ENCODE data around the gene TMEM52.

The TMEM52 gene

DNA sequence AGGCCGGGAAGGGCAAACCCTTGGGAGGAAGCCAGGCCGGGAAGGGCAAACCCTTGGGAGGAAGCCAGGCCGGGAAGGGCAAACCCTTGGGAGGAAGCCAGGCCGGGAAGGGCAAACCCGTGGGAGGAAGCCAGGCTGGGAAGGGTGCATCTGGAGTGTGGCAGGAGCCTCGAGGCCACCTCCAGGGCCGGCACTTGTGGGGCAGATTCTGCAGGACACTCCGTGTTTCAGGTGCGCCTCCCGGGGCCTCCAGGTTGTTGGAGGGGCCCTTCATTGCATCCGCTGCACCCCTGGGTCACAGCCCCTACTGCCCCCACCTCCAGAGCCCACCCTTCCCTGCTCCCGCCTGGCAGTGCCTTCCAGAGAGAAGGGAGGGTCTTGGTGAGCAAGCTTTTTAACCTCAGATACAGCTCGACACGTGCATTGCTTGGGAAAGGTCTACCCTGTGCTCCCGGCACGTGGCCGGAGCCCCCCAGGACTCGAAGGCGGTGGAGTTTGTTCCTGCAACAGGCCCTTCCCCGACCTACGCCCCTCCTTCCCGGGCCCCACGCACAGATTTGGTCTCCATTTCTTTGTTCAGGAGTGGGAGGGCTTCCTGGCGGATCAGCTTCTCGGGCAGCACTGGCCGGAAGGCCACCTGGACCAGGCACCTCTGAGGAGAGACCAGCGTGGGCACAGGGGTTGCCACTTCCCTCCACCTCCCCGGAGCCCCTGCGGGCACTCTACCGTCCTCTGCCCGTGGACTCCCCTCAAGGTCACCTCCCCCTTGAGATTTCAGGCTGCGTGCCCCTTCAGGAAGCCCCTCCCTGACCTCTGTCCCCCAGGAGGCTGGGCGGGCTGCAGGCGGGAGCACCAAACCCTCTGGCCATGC is 9.4 kb upstream of the TMEM52 start:
- in situ Hi-C loops (cut with MboI; ENCODE audit: low sequenced_read_pairs): no loop called here

DNA sequence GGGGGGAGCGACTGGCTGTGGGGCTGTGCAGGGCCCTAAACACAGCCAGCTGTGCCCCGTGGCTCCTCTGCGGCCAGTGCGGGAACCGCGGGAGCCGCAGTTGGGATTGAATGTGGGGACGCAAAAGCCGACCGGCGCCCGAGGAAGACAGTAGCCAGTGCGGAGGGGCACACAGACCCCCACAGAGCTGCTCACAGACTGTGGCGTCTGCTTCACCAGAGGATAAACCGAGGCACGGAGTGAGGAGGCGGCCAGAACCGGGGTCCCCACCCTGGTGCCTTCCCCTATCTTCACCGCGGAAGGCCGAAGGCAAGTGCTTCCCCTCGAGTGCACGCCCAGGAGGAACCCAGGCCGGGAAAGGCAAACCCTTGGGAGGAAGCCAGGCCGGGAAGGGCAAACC is 8.7 kb upstream of the TMEM52 start:
- in situ Hi-C loops (cut with MboI; ENCODE audit: low sequenced_read_pairs): no loop called here

DNA sequence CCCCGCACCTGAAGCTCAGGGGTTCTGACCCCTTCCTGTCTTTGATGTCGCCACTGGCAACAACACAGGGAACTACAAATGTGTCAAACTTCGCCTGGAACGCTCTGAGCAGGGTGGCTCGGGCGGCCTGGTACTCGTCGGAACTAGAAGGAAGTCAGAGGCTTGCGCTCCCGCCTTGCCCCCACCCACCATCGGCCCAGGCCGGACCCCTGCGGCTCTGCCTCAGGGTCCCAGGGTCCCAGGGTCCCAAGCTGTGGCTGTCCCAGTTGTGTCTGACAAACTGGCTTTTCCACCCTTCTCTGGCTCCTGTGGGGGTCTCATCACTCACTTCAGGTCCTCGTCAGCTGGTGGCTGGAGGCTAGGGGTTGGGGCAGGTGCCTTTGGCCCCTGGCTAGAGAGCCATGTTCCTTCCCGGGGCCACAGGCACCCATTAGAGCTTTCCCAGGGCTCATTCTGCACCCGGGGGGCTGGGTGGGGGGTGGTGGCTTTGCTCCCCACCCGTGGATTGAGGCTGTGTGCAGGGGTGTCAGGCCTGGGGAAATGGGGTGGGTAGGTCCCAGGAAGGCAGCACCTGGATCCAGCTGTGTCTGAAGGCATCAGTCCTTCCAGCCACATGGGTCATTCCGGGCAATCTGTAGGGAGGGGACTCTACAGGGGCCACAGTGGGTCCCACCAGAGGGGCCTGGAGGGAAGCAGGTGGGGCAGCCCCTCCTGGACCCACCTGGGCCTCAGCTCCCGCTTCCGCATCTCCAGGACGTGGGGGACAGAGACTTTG is 8.0 kb upstream of the TMEM52 start:
- in situ Hi-C loops (cut with MboI; ENCODE audit: low sequenced_read_pairs): no loop called here

DNA sequence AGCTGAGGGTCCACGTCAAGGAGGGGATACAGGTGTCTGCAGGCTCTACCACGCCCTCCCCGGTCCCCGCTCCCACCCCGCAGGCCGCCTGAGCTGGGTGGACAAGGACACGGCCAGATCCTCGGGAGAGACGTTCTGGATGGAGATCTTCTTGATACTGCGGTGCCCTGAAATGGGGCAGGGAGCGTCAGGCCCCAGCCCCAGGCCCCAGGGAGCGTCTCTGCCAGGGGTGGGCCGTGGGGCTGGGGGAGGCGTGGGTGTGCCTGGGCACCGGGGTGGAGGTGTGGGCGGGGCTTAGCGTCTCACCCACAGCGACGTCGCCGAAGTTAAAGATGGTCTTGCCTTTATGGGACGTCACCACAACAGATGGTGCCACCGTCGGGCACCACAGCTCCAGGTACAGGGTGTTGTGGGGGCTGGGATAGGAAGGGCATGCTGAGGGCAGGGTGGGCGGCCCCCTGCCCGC is 7.3 kb upstream of the TMEM52 start:
- in situ Hi-C loops (cut with MboI; ENCODE audit: low sequenced_read_pairs): no loop called here

DNA sequence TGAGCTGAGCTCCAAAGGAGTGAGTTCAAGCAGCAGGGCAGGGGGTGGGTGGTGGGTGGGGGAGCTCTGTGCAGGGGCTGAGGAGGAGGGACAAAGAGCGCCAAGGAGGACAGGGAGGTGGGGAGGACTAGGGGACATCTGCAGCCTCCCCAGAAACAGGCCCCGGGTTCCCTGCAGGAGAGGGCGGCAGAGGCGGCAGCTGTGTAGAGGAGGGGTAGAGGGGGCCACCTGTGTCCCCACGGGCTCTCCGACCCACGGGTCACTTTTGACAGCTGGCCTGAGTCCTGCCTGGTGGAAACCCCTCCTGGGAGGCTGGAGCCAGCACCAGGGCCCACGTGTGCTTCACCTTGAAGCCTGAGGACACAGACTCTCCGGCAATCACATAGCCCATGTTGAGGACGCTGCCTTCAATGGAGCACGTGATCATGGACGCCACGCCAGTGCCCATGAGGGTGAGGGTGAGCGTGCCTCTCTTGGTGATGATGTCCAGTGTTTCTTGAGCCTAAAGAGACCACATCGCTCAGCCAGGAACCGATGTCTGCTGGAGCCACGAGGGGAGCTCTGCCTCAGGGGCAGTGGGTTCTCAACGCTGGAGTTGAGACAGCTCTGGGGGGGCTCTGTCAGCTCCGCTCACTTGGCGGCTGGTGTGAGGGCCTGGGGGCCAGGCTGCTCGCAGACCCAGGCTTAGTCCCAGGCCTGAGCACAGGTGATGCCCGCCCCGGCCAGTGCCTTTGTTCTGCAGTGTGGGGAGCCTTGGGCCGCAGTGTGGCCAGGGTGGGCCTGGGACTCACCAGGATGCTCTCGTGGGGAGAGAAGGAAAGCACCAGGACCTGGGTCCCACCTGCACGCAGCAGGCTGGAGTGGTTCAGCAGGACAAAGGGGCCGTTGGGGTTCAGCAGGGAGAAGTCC is 6.6 kb upstream of the TMEM52 start:
- in situ Hi-C loops (cut with MboI; ENCODE audit: low sequenced_read_pairs): no loop called here

DNA sequence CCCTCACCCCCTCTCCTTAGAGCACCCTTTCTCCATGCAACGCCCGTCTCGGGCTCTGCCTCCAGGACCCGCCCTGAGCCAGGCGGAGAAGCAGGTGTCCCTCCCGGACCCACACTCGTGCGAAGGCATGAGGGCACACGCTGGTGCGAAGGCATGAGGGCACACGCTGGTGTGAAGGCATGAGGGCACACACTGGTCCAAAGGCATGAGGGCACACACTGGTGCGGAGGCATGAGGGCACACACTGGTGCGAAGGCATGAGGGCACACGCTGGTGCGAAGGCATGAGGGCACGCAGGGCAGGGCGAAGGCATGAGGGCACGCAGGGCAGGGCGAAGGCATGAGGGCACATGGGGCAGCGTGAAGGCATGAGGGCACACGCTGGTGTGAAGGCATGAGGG is 5.8 kb upstream of the TMEM52 start:
- in situ Hi-C loops (cut with MboI; ENCODE audit: low sequenced_read_pairs): no loop called here

DNA sequence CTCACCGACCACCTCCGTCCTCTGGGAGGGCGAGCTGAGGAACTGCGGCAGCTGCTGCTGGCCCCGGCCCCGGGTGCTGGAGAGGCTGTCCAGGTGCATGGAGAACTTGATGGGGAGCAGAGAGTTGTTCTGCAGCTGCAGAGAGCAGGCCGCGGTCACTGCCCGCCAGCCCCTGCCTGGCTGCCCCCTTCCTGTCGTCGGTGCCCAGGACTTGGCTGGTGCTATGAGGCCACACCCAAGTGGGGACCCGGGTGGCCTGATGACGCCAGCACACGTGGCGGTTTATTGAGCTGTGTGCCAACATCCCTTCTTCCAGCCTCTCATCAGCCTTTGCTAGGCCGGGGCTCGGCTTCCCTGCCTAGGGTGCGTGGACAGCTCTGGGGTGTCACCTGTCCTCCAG is 5.3 kb upstream of the TMEM52 start:
- in situ Hi-C loops (cut with MboI; ENCODE audit: low sequenced_read_pairs): no loop called here

DNA sequence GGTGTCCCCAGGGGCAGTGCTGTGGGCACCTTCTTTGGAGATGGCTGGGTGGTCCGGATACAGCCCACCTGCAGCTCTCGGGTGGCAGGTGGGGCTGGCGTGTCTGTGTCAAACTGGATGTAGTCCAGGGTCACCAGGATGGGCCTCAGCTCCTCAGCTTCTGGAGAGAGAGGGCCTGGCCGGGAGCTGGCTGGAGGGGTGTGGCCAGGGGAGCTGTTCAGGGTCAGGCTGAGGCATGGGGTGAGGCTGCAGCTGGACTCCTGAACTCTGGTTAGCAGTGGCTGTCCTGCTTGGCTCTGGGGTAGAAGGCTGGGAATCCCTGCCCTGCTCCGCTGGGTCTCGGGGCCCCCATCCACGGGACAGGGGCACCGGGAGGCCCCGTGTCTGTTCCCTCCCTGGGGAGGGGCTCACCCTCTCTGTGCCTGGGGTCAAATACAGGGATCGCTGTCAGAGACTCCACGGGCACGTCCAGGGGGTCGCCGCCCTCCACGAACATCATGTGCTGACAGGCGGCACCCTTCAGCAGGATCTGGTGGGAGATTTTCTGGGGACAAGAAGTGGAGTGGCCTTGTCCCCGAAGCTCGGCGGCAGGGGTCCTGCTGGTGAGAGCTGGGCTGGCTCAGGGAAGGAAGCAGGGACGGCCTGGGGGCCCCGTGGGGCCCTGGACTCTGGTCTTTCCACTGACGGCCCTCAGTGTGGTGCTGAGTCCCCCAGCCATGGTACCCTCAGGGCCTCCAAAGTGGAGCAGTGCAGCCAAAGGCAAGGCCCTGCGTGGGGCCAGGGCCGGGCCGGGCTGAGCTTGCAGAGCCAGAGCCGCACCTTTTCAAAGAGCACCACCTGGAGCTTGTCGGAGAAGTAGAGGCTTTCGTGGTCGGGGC is 4.1 kb upstream of the TMEM52 start:
- in situ Hi-C loops (cut with MboI; ENCODE audit: low sequenced_read_pairs): no loop called here

DNA sequence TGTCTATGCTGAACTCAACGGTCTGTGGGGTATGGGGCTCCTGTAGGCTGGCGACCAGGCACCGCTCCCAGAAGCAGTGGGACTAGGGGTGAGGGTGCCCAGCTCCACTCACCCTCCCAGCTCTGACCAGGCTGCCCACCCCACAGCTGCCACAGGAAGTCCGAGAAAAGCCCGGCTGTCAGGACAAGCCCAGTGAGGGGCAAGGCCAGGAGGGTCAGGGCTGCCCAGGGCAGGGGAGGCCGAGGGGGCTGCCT is 3.5 kb upstream of the TMEM52 start:
- in situ Hi-C loops (cut with MboI; ENCODE audit: low sequenced_read_pairs): no loop called here

DNA sequence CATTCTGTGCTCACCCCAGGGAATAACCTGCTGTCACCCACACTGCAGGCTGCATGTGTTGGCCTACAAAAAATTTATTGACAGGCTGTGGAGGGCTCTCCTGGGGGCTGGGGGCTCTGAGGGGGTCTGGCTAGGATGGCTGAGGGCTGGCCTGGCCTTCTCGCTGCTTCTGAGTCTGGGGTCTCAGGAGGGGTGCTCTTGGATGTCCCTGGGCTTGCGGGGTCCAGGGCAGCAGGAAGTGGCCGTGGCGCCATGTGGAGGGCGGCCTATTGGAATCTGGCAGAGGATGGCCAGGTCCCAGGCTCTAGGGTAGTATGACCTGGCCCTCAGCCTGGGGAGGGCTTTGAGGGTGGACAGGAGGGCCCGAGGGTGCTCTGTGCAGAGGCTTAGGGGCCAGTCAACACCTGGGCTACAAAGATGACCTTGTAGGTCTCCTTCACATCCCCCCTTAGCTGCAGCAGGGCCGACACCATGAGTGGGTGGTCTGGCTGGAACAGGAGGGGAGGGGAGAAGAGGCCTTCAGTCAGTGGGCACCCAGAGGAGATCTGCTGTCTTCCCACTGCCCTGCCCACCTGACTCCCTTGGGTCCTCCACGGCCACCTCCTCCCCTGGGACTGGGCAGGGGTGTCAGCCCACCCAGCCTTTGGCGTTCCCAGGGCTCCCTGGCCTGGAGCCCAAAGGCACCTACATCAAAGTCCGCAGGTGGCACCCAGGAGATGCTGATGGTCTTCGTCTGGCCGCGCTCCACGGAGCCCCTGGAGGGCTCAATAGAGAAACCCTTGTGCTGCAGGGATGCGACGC is 3.0 kb upstream of the TMEM52 start:
- in situ Hi-C loops (cut with MboI; ENCODE audit: low sequenced_read_pairs): no loop called here

DNA sequence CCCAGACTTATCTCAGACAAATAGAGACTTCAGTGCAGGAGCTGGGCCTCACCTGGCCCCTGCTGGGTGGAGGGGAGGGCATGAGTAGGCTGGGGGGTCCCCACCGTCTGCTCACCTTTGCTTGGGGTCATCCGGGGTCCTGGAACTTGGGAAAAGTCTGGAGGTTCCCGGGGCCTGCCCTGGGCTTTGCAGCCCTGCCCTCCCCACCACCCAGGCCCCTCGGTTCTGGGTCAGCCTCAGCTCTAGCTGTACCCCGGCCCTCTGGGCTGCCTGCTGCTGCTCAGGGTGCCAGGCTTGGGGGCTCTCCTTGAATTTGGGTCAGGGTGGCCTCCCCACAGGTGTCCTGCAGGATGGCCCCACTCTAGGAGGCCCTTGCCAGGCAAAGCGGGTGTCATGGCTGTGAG is 2.4 kb upstream of the TMEM52 start:
- in situ Hi-C loops (cut with MboI; ENCODE audit: low sequenced_read_pairs): no loop called here

DNA sequence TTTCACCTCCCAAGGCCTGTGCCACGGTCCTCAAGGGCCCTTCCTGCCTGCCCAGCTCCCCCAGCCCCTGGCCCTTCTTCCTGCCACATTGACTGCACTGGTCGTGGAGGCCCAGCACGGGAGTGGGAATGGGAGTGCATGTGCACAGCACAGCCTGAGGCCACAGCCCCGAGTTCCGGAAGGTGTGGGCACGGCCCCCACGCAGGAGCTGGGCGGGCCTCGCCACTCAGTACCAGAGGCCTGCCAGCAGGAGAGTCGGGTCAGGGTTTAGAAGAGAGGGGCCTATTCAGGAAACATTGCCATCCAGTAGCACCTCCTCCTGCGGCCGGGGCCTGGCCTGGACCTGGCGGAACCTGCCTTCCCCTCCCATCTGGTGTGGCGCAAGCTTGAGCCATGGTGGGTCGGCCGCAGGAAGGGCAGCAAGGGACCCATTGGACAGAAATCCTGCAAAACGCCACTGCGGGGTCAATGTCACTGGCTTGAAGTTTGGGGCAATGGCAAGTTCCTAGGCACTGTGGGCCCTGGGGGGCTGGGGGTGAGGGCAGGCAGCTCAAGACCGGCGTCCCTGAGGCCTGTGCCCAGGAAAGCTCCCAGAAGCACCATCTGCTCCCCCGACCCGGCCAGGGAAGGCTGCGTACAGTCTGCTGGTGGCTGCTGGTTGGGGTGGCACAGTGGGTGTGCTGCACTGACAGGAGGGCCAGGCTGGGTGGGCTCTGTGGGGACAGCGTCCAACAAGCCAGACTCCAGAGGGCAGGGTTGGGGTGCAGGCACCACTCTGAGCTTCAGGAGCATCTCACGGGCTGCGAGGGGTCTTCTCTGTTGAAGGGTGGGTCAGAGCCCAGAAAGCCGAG is 1.8 kb upstream of the TMEM52 start:
- in situ Hi-C loops (cut with MboI; ENCODE audit: low sequenced_read_pairs): no loop called here

DNA sequence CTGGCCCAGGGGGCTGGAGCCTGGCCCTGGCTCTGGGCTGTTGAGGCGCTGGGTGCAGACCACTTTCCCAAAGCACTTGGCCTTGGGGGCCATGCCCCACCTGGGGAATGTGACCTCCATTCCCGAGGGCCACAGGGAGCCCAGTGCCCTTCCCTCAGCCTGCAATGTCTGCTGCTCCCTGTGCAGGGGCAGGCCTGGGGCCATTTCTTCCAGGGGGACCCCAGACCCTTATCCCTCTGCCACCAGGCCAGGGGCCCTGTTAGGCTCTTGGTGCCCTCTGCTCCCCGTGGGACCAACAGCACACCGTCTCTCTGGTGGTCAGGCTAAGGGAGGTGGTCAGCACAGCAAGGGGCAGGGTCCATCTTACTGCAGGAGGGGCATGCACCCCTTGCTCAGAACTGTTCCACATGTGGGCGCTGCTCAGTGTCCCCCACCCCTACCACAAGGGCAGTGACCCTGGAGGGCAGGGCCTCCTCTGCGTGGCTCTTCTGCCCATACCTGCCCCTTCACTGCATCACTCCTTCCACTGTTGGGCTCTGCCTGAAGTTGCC is 1.1 kb upstream of the TMEM52 start:
- in situ Hi-C loops (cut with MboI; ENCODE audit: low sequenced_read_pairs): no loop called here

DNA sequence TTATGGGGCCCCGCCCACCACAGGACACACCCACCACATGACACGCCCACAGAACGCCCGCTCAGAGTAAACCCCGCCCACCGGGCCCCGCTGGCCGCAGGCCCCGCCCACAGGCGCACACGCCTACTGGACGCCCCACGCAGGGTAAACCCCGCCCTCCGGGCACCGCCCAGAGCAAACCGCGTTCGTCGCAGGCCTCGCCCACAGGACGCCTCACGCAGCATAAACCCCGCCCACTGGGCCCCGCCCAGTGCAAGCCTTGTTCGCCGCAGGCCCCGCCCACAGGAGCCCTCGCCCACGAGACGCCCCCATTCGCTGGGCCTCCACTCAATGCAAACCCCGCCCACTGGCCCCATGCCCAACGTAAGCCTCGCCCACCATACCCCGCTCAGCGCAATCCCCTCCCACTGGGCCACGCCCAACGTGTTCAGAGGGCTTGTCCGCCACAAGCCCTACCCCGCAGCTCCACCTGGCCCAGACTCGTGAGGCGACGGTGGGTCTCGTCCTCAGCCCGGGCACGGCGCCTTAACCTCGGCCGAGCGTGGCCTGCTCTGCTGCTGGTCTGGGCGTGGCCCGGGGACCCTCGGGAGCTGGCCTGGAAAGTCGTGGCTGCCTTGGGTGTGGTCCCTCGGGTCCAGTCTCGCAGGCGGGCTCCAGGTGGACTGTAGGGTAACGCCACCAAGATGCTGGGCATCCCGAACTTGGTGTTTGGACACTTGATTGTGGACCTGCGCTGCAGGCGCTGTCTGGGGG is 401 bp upstream of the TMEM52 start:
- in situ Hi-C loops (cut with MboI; ENCODE audit: low sequenced_read_pairs): no loop called here

DNA sequence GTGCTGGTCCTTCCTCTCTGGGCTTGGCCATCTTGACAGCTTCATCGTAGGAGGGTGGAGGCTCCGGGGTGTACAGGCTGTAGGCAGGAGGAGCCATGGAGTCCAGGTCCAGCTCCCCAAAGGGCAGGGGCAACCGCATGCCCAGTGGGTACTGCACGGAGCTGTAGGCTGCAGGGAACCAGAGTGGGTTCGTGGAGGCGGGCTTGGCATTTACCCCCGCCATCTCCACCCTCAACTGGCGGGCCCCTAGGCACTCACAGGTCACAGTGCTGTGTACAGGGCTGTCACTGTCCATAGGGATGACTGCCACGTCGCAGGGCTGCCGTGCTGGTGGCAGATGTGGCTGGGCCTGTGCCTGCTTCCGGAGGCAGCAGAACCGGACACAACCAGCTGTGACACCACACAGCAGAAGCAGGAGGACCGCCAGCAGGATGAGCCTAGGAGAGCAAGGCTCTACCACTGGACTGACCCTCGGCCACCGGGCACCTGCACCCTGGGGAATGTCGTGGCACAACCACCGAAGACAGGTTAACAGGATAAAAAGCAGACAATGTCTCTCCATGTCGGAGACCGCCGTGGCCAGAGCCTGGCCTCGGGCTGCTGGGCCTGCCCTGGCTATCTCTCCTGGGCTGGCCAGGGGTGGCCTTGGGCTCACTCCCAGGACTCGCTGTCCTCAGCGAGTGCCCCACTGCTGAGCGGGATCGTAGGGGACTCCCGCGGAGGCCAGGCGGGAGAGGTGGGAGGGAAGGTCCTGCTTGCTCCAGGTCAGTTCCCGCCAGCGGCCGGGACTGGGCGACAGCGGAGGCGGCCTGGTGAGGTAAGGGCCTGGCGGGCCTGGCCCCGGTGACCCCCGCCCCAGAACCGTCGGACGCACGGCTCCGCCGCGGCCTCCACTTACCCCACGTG is 831 bp downstream of the TMEM52 start:
- in situ Hi-C loops (cut with MboI; ENCODE audit: low sequenced_read_pairs): no loop called here

DNA sequence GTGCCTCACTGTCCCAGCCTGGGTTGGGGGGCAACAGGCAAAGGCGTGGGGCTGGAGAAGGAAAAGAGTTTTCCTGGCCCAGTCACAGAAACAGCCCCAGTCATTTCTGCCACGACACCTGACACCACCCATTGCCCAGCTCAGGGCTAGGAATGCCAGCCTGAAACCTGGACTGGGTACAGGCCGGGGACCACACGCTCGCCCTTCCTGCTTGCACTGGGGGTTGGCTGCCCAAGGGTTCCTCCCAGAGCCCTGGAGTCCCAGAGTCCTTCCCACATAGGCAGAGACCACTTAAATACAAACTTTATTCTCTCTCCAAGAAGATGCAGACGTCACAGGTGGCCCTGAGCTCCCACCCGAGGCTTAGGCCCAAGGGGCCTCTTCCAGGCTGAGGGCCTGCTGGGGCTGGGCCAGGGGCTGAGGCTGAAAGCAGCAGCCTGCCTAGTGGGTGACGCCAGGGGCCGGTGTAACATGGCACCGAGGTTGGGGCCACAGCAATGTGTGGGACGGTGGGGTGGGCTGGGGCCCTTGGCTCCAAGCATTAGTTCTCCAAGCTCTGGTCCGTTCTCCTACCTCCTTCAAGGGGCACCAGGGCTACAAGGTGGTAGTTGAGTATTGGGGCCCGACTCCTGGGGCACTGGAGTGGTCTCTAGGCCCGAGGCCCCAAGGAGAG is 1.6 kb downstream of the TMEM52 start:
- in situ Hi-C loops (cut with MboI; ENCODE audit: low sequenced_read_pairs): no loop called here
